H1 (cell line): Measurements from ENCODE around the gene RAB39A. TPM values are rescaled to one million over a fixed set of nuclear protein-coding genes. Genes with fewer than 3 reads are reported as not detected.

Experiments
- CTCF ChIA-PET: fragments of 300-600 bp; sonication (Branson Sonifier 250); formaldehyde crosslinking; loops from one replicate; lab custom pipeline; 2021; ENCODE audit not compliant: partially characterized antibody; lab: Charles Lee
- POLR2A ChIA-PET: fragments of 300-600 bp; sonication (Branson Sonifier 250); formaldehyde crosslinking; loops from one replicate; lab custom pipeline; 2021; ENCODE audit warnings: inconsistent platforms; ENCODE audit not compliant: partially characterized antibody; lab: Charles Lee
- DNase-seq, 2 experiments: peaks; one replicate each; pipeline versions ENCODE4 v3.0.0 to v3.0.0-alpha.2; 2010 to 2022; ENCODE audit warnings: low spot score in 2 of 2, low read depth in 1 of 2, mixed read lengths in 1 of 2
- FAIRE-seq: peaks from 2 replicates; lab custom pipeline; 2011; peaks lifted over from hg19 to GRCh38; lab: Jason Lieb, UNC
- H2AFZ ChIP-seq: 2 replicates; pipeline ENCODE4 v1.8.1; 2012; ENCODE audit warnings: low read length, inconsistent platforms
- H2AK5ac ChIP-seq: 2 replicates; pipeline ENCODE4 v1.6.1; 2013; ENCODE audit warnings: low read depth, low read length
- H2BK120ac ChIP-seq: replicated peaks from 2 replicates; pipeline ENCODE3; 2013; ENCODE audit warnings: low read depth, low read length, inconsistent platforms
- H2BK12ac ChIP-seq: 2 replicates; pipeline ENCODE4 v1.6.1; 2013; ENCODE audit warnings: low read depth, low read length
- H2BK15ac ChIP-seq: 2 replicates; pipeline ENCODE4 v1.6.1; 2013; ENCODE audit warnings: low read length
- H2BK20ac ChIP-seq: 2 replicates; pipeline ENCODE4 v1.6.1; 2013; ENCODE audit warnings: low read length
- H2BK5ac ChIP-seq: 2 replicates; pipeline ENCODE4 v1.6.1; 2013; ENCODE audit warnings: low read depth, low read length
- H3K14ac ChIP-seq: 2 replicates; pipeline ENCODE4 v1.6.1; 2013; ENCODE audit warnings: inconsistent platforms; ENCODE audit not compliant: insufficient read length
- H3K18ac ChIP-seq: 2 replicates; pipeline ENCODE4 v1.6.1; 2013; ENCODE audit warnings: low read length; ENCODE audit errors: extremely low read depth
- H3K23ac ChIP-seq: 2 replicates; pipeline ENCODE4 v1.6.1; 2013; ENCODE audit warnings: inconsistent platforms; ENCODE audit not compliant: insufficient read length
- H3K23me2 ChIP-seq: 2 replicates; pipeline ENCODE4 v1.6.1; 2013; ENCODE audit warnings: low read depth, low read length
- H3K27ac ChIP-seq: 2 replicates; pipeline ENCODE4 v1.6.1; 2011; ENCODE audit warnings: low read depth, low read length, inconsistent platforms
- H3K27me3 ChIP-seq, 4 experiments: replicated peaks in 1 of 4; 1 replicate in 1 of 4; 2 replicates in 3 of 4; pipeline versions ENCODE4 v1.6.1 to v1.8.1; 2011 to 2013; ENCODE audit warnings: low read length in 3 of 4, mild to moderate bottlenecking in 3 of 4, inconsistent platforms in 2 of 4, mixed read lengths in 2 of 4, moderate library complexity in 1 of 4; ENCODE audit not compliant: control insufficient read depth in 3 of 4, insufficient read depth in 3 of 4; ENCODE audit errors: extremely low read depth in 1 of 4
- H3K36me3 ChIP-seq, 4 experiments: 2 replicates each; pipeline versions ENCODE4 v1.6.1 to v1.8.1; 2011 to 2013; ENCODE audit warnings: mild to moderate bottlenecking in 4 of 4, low read length in 3 of 4, moderate library complexity in 2 of 4, control low read depth in 1 of 4, inconsistent platforms in 1 of 4; ENCODE audit not compliant: insufficient read depth in 4 of 4, control insufficient read depth in 2 of 4
- H3K4ac ChIP-seq: replicated peaks from 2 replicates; pipeline ENCODE3; 2013; ENCODE audit warnings: low read length, low read depth, mixed read lengths, inconsistent platforms; ENCODE audit not compliant: insufficient read length
- H3K4me1 ChIP-seq, 4 experiments: replicated peaks in 1 of 4; 1 replicate in 1 of 4; 2 replicates in 3 of 4; pipeline versions ENCODE4 v1.6.1 to v1.8.1; 2011 to 2013; ENCODE audit warnings: low read length in 3 of 4, inconsistent platforms in 2 of 4, mixed read lengths in 1 of 4; ENCODE audit not compliant: insufficient read depth in 4 of 4, control insufficient read depth in 3 of 4
- H3K4me2 ChIP-seq, 2 experiments: 2 replicates each; pipeline versions ENCODE4 v1.6.1 to v1.8.1; 2011 to 2013; ENCODE audit warnings: low read depth in 2 of 2, low read length in 2 of 2, control low read depth in 1 of 2, inconsistent platforms in 1 of 2, mild to moderate bottlenecking in 1 of 2; ENCODE audit not compliant: insufficient read depth in 1 of 2
- H3K4me3 ChIP-seq, 4 experiments: fragments of 200-600, 300-600 bp in 1 of 4; sonication (generic), shearing (Covaris generic), sonication (Bioruptor Twin) in 1 of 4; 2 replicates each; pipeline versions ENCODE4 v1.5.1 to v1.8.1; 2011 to 2016; ENCODE audit warnings: low read length in 4 of 4, low read depth in 3 of 4, control low read depth in 2 of 4, inconsistent platforms in 2 of 4, mild to moderate bottlenecking in 2 of 4, mixed read lengths in 1 of 4, moderate library complexity in 1 of 4; ENCODE audit not compliant: insufficient read depth in 2 of 4; ENCODE audit errors: extremely low read depth in 1 of 4
- H3K56ac ChIP-seq: replicated peaks from 2 replicates; pipeline ENCODE3; 2013; ENCODE audit warnings: low read depth, mild to moderate bottlenecking, mixed read lengths, low read length, inconsistent platforms; ENCODE audit not compliant: insufficient read length
- H3K79me1 ChIP-seq: 2 replicates; pipeline ENCODE4 v1.6.1; 2013; ENCODE audit warnings: low read depth, low read length, control low read depth
- H3K79me2 ChIP-seq, 2 experiments: 2 replicates each; pipeline versions ENCODE4 v1.6.1 to v1.8.1; 2012 to 2013; ENCODE audit warnings: low read length in 2 of 2, mild to moderate bottlenecking in 2 of 2, inconsistent platforms in 1 of 2; ENCODE audit not compliant: insufficient read depth in 2 of 2, control insufficient read depth in 1 of 2
- H3K9ac ChIP-seq, 4 experiments: replicated peaks in 1 of 4; 1 replicate in 1 of 4; 2 replicates in 3 of 4; pipeline versions ENCODE4 v1.6.1 to v1.8.1; 2011 to 2013; ENCODE audit warnings: low read depth in 3 of 4, low read length in 3 of 4, control low read depth in 2 of 4, mild to moderate bottlenecking in 2 of 4, moderate library complexity in 2 of 4, inconsistent platforms in 1 of 4; ENCODE audit errors: extremely low read depth in 1 of 4
- H3K9me3 ChIP-seq, 2 experiments: 2 replicates each; pipeline versions ENCODE4 v1.6.1 to v1.8.1; 2012 to 2013; ENCODE audit warnings: mild to moderate bottlenecking in 2 of 2, moderate library complexity in 2 of 2, control low read depth in 1 of 2, inconsistent platforms in 1 of 2, low read depth in 1 of 2, low read length in 1 of 2, mixed read lengths in 1 of 2; ENCODE audit not compliant: insufficient read depth in 2 of 2
- H4K20me1 ChIP-seq, 2 experiments: replicated peaks in 1 of 2; 2 replicates each; pipeline versions ENCODE3 to v1.8.1; 2011 to 2013; ENCODE audit warnings: inconsistent platforms in 2 of 2, low read length in 2 of 2, mild to moderate bottlenecking in 1 of 2; ENCODE audit not compliant: insufficient read depth in 2 of 2, control insufficient read depth in 1 of 2
- H4K5ac ChIP-seq: 2 replicates; pipeline ENCODE4 v1.6.1; 2013; ENCODE audit warnings: low read length, low read depth, mixed read lengths, inconsistent platforms; ENCODE audit not compliant: insufficient read length
- H4K8ac ChIP-seq: 2 replicates; pipeline ENCODE4 v1.8.0; 2013; ENCODE audit warnings: mild to moderate bottlenecking, moderate library complexity, low read length, inconsistent platforms; ENCODE audit not compliant: insufficient read depth; ENCODE audit errors: extremely low read depth
- H4K91ac ChIP-seq: replicated peaks from 2 replicates; pipeline ENCODE3; 2013; ENCODE audit warnings: low read length, mixed read lengths, inconsistent platforms; ENCODE audit not compliant: insufficient read length
- BCL11A ChIP-seq, 2 experiments: IDR thresholded peaks; one replicate each; pipeline ENCODE4 v1.6.1; 2011; ENCODE audit warnings: low read depth in 2 of 2, low read length in 2 of 2, mild to moderate bottlenecking in 2 of 2
- CBX5 ChIP-seq: fragments of 300-800, 300-1000 bp; sonication (generic); IDR thresholded peaks from 2 replicates; pipeline ENCODE4 v1.7.1; 2016; ENCODE audit warnings: antibody characterized with exemption, low read length, low read depth
- HDAC6 ChIP-seq: IDR thresholded peaks from one replicate; pipeline ENCODE4 v1.7.1; 2012; ENCODE audit warnings: low read depth, mild to moderate bottlenecking, inconsistent platforms, low read length, moderate library complexity
- JUND ChIP-seq: IDR thresholded peaks from 2 replicates; pipeline ENCODE4 v1.6.1; 2011; ENCODE audit warnings: mild to moderate bottlenecking, improper control_type of control experiment, low read length
- KDM5A ChIP-seq: fragments of 200-600 bp; IDR thresholded peaks from 2 replicates; pipeline ENCODE4 v1.7.1; 2012; ENCODE audit warnings: mild to moderate bottlenecking, low read length, inconsistent platforms, mixed read lengths
- POLR2AphosphoS5 ChIP-seq: IDR thresholded peaks from 2 replicates; pipeline ENCODE4 v1.6.1; 2011; ENCODE audit warnings: low read depth, low read length
- POU5F1 ChIP-seq: IDR thresholded peaks from 2 replicates; pipeline ENCODE4 v1.6.1; 2011; ENCODE audit warnings: low read depth, mild to moderate bottlenecking, low read length, moderate library complexity
- RAD21 ChIP-seq, 2 experiments: IDR thresholded peaks in 1 of 2; conservative IDR thresholded peaks in 1 of 2; 2 replicates each; pipeline ENCODE4 v1.6.1; 2011; ENCODE audit warnings: low read depth in 2 of 2, low read length in 2 of 2, improper control_type of control experiment in 1 of 2, inconsistent platforms in 1 of 2, mild to moderate bottlenecking in 1 of 2, moderate library complexity in 1 of 2
- RBBP5 ChIP-seq: IDR thresholded peaks from 2 replicates; pipeline ENCODE4 v1.7.1; 2012; ENCODE audit warnings: low read depth, mild to moderate bottlenecking, inconsistent platforms, low read length, moderate library complexity, borderline replicate concordance
- RXRA ChIP-seq: IDR thresholded peaks from 2 replicates; pipeline ENCODE4 v1.6.1; 2011; ENCODE audit warnings: low read depth, mild to moderate bottlenecking, low read length, moderate library complexity; ENCODE audit not compliant: insufficient read depth
- SP4 ChIP-seq: IDR thresholded peaks from 2 replicates; pipeline ENCODE4 v1.6.1; 2012; ENCODE audit warnings: low read length, inconsistent platforms
- TBP ChIP-seq: IDR thresholded peaks from 2 replicates; pipeline ENCODE4 v1.6.1; 2011; ENCODE audit warnings: low read depth, low read length, improper control_type of control experiment
- polyA plus RNA-seq, 7 experiments: library from polyadenylated mRNA; depleted of rRNA in 3 of 7; stranded (reverse) in 5 of 7; unstranded in 2 of 7; fragments of >200 nt in 5 of 7; fragments of 200-250 nt in 2 of 7; gene quantifications; 1 replicate in 5 of 7; 2 replicates in 1 of 7; 4 replicates in 1 of 7; pipeline versions ENCODE4 v1.2.1 to v1.2.3, GENCODE V29; 2011 to 2013; ENCODE audit warnings: missing spikeins in 2 of 7, mixed read lengths in 2 of 7
- total RNA-seq: library from RNA; stranded (reverse); fragmentation: NEBNext Ultra II Directional; extraction: Animal tissue kit (Norgen Biotek cat#: 25700); gene quantifications from 2 replicates; pipeline ENCODE4 v1.2.1, GENCODE V29; 2021
- TF ChIP-seq, protein P1 (sequence below): IDR thresholded peaks from 2 replicates; pipeline ENCODE4 v1.6.1; 2011; ENCODE audit warnings: low read depth, mild to moderate bottlenecking, low read length; ENCODE audit not compliant: insufficient read depth
- TF ChIP-seq, protein P2 (sequence below): IDR thresholded peaks from 2 replicates; pipeline ENCODE4 v1.6.1; 2011; ENCODE audit warnings: low read length, improper control_type of control experiment

Gene RAB39A
- total and polyA plus RNA-seq, 2 of the 8 experiments (the other 6 are each of a cell fraction or from before 2014, with no cell fraction given), result 7.1 to 19.1 TPM

DNA sequence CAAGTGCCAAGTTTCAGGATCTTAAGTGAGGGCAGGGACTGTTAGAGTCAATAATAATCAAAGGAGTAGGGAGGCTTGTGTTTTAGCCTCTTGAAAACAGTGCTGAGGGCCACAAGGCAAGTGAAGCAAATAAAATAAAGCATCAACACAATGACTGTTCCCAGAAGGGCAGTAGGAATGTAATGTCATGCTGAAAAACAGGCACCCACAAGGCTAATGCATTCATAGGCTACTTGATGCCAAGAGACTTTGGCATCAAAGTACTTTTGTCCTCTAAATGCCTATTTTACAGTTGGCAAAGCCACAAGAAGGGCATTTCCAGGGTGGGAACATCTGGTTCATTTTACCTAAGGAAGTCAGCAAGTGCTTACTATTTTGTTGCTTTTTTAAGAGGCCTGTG, 22.9 kb downstream of the RAB39A start:
- ChIA-PET CTCF (no interaction called here), POLR2A (no interaction called here)
- Histone ChIP-seq H3K56ac (no peak overlapping the region), H2BK20ac (no peak overlapping the region), H4K5ac (no peak overlapping the region), H3K36me3 (no peaks in the 10 kb centered on the region), H4K91ac (no peak overlapping the region), H2BK5ac (no peak overlapping the region), H2BK12ac (no peak overlapping the region), H3K9me3 (no peaks in the 10 kb centered on the region), H3K27ac (no peak overlapping the region), H3K23ac (no peak overlapping the region), H2BK120ac (no peak overlapping the region), H3K18ac (no peak overlapping the region), H4K8ac (no peak overlapping the region), H3K79me1 (peaks cover 4% of the 10 kb centered on the region; the same call in 1 of the 2 replicates), H3K14ac (no peak overlapping the region), H2BK15ac (no peak overlapping the region), H3K79me2 (peaks cover 0 to 2% of the 10 kb centered on the region in 2 experiments; a peak in 1 of 4 replicates), H3K4me3 (no peak overlapping the region), H3K4ac (no peak overlapping the region), H3K4me2 (no peak overlapping the region; a peak in 1 of 4 replicates), H4K20me1 (no peaks in the 10 kb centered on the region), H2AK5ac (no peak overlapping the region), H3K23me2 (no peaks in the 10 kb centered on the region), H2AFZ (no peak overlapping the region), H3K9ac (no peak overlapping the region), H3K4me1 (peaks cover 0 to 11% (median 1%) of the 10 kb centered on the region in 4 experiments; a peak in 5 of 7 replicates), H3K27me3 (no peaks in the 10 kb centered on the region)
- no peak for FAIRE-seq
- no peak for DNase-seq
- TF ChIP-seq, protein P1, sequence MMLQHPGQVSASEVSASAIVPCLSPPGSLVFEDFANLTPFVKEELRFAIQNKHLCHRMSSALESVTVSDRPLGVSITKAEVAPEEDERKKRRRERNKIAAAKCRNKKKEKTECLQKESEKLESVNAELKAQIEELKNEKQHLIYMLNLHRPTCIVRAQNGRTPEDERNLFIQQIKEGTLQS, result no peak
- TF ChIP-seq TBP, result no peak
- TF ChIP-seq CBX5, result no peak
- TF ChIP-seq JUND, result no peak
- no peak for TF ChIP-seq HDAC6
- no peak for TF ChIP-seq SP4
- TF ChIP-seq RBBP5, result no peak
- TF ChIP-seq POLR2AphosphoS5, result no peak
- TF ChIP-seq KDM5A, result no peak
- no peak for TF ChIP-seq RAD21 (IDR thresholded peaks at IDR 0.05 in 1 of 2, conservative IDR thresholded peaks at IDR 0.05 in 1 of 2; ENCODE audit: low read depth in 2 of 2, low read length in 2 of 2)
- TF ChIP-seq, protein P2, sequence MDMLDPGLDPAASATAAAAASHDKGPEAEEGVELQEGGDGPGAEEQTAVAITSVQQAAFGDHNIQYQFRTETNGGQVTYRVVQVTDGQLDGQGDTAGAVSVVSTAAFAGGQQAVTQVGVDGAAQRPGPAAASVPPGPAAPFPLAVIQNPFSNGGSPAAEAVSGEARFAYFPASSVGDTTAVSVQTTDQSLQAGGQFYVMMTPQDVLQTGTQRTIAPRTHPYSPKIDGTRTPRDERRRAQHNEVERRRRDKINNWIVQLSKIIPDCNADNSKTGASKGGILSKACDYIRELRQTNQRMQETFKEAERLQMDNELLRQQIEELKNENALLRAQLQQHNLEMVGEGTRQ, result no peak
- no peak for TF ChIP-seq BCL11A (IDR thresholded peaks at IDR 0.05; ENCODE audit: low read depth in 2 of 2, low read length in 2 of 2)
- TF ChIP-seq POU5F1, result no peak
- TF ChIP-seq RXRA, result no peak
